ENCODE measurements around the gene PSMD1.
"Not testable (repeated sequence)": the region's sequence is repeated elsewhere in the genome, so short reads cannot be mapped to it uniquely, and the experiment has no call there.

The PSMD1 gene

DNA sequence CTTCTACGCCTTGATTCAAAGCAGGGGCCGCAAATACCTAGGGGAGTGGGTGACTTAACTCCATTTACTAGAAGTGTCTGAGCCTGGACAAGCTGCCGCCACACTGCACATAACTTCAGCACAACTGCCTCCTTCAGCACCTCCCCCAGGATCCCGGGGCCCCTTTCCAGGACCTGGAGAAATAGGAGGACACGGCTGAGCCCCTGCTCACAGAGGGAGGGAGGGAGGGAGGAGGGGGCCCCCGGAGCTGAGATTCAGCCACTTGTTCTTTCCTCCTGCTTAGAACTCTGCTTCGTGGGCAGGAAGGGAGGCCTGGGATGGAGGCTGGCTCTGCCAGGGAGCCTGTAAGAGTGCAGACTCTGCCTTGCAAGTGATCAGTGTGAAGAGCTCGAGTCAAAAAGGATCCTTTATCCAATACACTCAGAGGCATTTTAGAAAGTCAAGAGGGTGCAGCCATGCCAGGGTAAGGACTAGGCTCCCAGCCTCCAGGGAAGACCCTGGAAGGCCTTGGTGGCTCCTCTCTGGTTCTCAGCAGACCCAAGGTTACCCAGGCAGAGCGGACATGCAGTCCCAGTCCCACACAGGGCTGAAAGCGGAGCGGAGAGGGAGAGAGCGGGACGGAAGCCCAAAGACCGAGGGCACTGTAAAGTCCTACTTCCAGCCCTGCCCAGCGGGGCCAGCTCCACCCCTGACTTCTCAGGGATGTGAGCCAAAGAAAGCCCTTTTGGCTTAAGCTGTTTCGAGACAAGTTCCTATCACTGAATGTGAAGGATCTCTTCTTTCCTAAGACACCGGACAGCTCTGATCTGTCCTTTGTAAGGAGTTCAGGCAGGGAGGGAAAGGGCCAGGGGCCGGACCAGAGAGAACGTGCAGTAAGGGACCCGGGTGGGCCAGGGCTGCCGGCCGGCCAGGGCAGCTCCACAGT is 133.2 kb downstream of the PSMD1 start:
- Histone ChIP-seq H3K36me3 (ENCODE audit: control insufficient read depth in 1 of 2, insufficient read depth in 2 of 2, low read length in 2 of 2) (no peaks in the 10 kb centered on the region), H3K4me3 (ENCODE audit: low read depth in 1 of 2, low read length in 2 of 2) (peak overlapping the region; percentile 12 to 52), H3K9me3 (ENCODE audit: control insufficient read depth in 1 of 2, low read length in 2 of 2) (no peaks in the 10 kb centered on the region), H3K4me1 (ENCODE audit: control insufficient read depth in 1 of 2, insufficient read depth in 2 of 2, low read length in 2 of 2) (peaks cover 10 to 22% of the 10 kb centered on the region in 2 donors), H3K27ac (ENCODE audit: low read length) (peak overlapping the region; percentile 76), H3K27me3 (ENCODE audit: low read depth, low read length) (no peaks in the 10 kb centered on the region)

DNA sequence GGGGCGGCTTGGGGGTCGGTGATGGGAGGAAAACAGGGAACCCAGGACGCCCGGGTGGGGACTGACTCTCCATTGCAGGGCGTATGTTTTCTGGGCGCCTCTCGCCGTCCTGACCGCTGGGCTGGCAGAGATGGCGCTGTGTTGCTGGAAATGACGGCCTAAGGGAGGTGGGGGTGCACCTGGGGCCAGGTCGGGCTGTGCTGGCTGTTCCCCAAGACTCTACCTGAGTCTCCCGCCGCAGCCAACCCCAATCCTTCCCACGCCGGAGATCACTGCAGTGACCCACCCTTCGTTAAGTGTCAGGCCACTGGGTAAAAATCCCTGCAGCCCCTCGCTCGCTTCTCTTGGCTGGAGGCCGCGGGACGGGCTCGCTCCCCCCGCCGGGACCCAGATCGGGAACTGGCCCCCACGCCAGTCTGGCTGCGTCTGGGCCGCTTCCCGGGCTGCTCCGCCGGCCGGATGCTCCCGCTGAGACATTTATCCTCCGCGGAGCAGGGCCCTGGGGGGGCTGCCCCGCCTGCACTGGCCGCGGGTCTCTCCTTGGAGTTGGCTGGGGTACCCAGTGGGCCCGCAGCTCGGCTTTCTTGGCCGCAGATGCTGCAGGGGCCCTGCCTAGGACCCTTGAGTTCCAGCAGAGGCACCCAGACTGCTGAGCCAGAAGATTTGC is 134.0 kb downstream of the PSMD1 start:
- Histone ChIP-seq H3K4me3 (ENCODE audit: low read depth in 1 of 2, low read length in 2 of 2) (peak overlapping the region; percentile 26 to 52), H3K9me3 (ENCODE audit: control insufficient read depth in 1 of 2, low read length in 2 of 2) (no peaks in the 10 kb centered on the region), H3K27ac (ENCODE audit: low read length) (peak overlapping the region; percentile 76), H3K4me1 (ENCODE audit: control insufficient read depth in 1 of 2, insufficient read depth in 2 of 2, low read length in 2 of 2) (peaks cover 4 to 14% of the 10 kb centered on the region in 2 donors), H3K36me3 (ENCODE audit: control insufficient read depth in 1 of 2, insufficient read depth in 2 of 2, low read length in 2 of 2) (no peaks in the 10 kb centered on the region), H3K27me3 (ENCODE audit: low read depth, low read length) (no peaks in the 10 kb centered on the region)

DNA sequence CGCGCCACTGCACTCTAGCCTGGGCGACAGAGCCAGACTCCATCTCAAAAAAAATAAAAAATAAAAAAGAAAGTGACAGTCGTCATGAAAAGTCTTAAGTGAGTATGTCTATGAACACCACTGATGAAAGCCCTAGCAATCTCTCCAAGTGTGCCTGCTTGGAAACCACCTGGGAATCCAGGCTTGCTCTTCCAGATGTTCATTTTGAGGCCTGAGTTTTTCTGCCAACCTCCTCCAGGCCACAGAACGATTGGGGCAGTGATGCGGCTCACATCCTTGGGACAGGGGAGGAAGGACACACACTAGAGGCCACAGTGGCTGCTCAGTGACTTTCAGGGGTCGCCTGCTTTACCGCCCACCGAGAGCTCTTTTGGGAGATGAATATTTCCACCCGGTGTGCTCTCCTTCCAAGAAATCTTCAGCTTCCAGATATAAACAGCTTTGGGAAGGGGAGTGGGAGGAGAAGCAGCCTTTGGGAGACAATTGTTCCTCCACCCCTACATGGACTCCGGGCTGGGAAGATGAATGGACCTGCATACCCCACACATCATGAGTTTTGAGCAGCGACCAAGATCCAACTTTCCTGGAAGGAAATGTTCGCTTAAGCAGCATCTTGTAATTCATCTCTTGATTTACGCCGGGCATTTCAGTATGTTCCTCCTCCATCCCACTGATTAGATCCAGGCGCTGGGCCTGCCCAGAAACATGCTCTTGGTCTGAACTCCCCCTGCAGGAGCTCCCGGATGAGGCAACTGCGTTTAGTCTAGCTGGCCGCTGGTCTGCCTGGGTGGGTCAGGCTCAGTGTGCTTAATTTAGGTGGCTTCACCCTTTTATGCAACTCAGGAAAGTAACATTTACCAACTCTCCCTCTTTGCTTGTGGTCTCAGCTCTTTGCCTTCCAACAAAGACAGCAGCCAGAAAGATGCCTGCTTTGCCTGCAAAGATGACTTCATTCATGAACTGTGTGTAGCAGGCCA is 135.5 kb downstream of the PSMD1 start:
- H3K36me3 ChIP-seq (ENCODE audit: control insufficient read depth in 1 of 2, insufficient read depth in 2 of 2, low read length in 2 of 2): no peaks in the 10 kb centered on the region
- H3K4me1 ChIP-seq (ENCODE audit: control insufficient read depth in 1 of 2, insufficient read depth in 2 of 2, low read length in 2 of 2): peaks cover 4 to 7% of the 10 kb centered on the region in 2 donors
- H3K27me3 ChIP-seq (ENCODE audit: low read depth, low read length): no peaks in the 10 kb centered on the region
- H3K27ac ChIP-seq (ENCODE audit: low read length): peak overlapping the region; percentile 76
- H3K9me3 ChIP-seq (ENCODE audit: control insufficient read depth in 1 of 2, low read length in 2 of 2): no peaks in the 10 kb centered on the region
- H3K4me3 ChIP-seq (ENCODE audit: low read depth in 1 of 2, low read length in 2 of 2): peak overlapping the region in 1 of 2 donors; percentile 38

DNA sequence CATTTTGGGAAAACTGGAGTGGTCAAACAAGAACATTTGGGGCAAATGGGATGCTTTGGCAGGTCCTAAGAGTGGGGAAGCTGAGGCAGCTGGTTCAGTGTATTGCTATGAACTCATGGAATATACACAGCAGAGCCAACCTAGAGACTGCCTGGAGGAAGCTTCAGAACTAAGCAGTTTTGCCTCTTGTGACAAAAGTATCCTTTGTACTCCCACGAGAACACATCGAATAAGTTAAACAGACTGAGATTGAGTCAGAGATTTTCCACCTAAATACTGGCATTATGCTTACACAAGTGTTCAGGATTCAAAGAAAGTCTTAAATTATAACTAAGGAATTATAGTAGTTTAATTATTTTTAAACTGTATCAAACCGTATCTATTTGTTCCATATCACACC is 136.5 kb downstream of the PSMD1 start:
- peak overlapping the region; percentile 76 for H3K27ac ChIP-seq (ENCODE audit: low read length)

DNA sequence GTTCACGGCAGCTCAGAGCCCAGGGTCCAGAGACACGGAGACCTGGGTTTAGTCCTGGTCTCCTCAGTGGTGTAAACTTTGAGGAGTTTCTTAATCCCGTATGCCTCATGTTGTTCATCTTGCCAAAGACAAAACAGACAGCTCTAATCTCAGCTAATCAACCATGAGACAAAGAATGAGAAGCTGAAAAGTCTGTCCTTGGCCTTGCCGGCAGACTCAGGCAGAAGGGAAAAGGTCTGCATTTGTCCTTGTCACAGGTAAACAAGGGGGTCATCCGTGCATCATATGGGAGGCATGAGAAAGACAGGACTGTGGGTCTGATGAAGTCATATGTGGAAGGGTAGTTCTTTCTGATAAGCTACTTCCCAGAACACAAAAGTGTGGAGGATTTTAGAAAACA is 139.9 kb downstream of the PSMD1 start:
- Histone ChIP-seq H3K27me3 (ENCODE audit: low read depth, low read length) (no peaks in the 10 kb centered on the region), H3K4me1 (ENCODE audit: control insufficient read depth in 1 of 2, insufficient read depth in 2 of 2, low read length in 2 of 2) (peaks cover 4 to 21% of the 10 kb centered on the region in 2 donors), H3K9me3 (ENCODE audit: control insufficient read depth in 1 of 2, low read length in 2 of 2) (no peaks in the 10 kb centered on the region), H3K36me3 (ENCODE audit: control insufficient read depth in 1 of 2, insufficient read depth in 2 of 2, low read length in 2 of 2) (no peaks in the 10 kb centered on the region), H3K27ac (ENCODE audit: low read length) (no peak overlapping the region), H3K4me3 (ENCODE audit: low read depth in 1 of 2, low read length in 2 of 2) (no peak overlapping the region)

More for the DNA sequence above, 136.5 kb downstream of the PSMD1 start:
- Histone ChIP-seq H3K36me3 (ENCODE audit: control insufficient read depth in 1 of 2, insufficient read depth in 2 of 2, low read length in 2 of 2) (no peaks in the 10 kb centered on the region), H3K27me3 (ENCODE audit: low read depth, low read length) (no peaks in the 10 kb centered on the region), H3K9me3 (ENCODE audit: control insufficient read depth in 1 of 2, low read length in 2 of 2) (no peaks in the 10 kb centered on the region), H3K4me1 (ENCODE audit: control insufficient read depth in 1 of 2, insufficient read depth in 2 of 2, low read length in 2 of 2) (peaks cover 4 to 12% of the 10 kb centered on the region in 2 donors), H3K4me3 (ENCODE audit: low read depth in 1 of 2, low read length in 2 of 2) (no peak overlapping the region)

DNA sequence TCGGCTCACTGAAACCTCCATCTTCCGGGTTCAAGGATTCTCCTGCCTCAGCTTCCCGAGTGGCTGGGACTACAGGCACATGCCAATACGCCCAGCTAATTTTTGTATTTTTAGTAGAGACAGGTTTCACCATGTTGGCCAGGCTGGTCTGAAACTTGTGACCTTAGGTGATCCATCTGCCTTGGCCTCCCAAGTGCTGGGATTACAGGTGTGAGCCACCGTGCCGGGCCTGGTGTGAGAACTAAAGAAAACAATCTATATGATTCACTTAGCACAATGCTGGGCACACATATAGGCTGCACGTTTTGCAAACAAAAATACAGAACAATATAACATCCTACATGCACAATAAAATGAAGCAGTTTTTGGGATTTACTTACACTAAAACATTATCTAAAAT is 140.5 kb downstream of the PSMD1 start:
- H3K27ac ChIP-seq (ENCODE audit: low read length); H3K9me3 ChIP-seq (ENCODE audit: control insufficient read depth in 1 of 2, low read length in 2 of 2); H3K27me3 ChIP-seq (ENCODE audit: low read depth, low read length); H3K4me3 ChIP-seq (ENCODE audit: low read depth in 1 of 2, low read length in 2 of 2); H3K36me3 ChIP-seq (ENCODE audit: control insufficient read depth in 1 of 2, insufficient read depth in 2 of 2, low read length in 2 of 2): not testable (repeated sequence)
- peaks cover 4 to 21% of the 10 kb centered on the region in 2 donors for H3K4me1 ChIP-seq (ENCODE audit: control insufficient read depth in 1 of 2, insufficient read depth in 2 of 2, low read length in 2 of 2)

DNA sequence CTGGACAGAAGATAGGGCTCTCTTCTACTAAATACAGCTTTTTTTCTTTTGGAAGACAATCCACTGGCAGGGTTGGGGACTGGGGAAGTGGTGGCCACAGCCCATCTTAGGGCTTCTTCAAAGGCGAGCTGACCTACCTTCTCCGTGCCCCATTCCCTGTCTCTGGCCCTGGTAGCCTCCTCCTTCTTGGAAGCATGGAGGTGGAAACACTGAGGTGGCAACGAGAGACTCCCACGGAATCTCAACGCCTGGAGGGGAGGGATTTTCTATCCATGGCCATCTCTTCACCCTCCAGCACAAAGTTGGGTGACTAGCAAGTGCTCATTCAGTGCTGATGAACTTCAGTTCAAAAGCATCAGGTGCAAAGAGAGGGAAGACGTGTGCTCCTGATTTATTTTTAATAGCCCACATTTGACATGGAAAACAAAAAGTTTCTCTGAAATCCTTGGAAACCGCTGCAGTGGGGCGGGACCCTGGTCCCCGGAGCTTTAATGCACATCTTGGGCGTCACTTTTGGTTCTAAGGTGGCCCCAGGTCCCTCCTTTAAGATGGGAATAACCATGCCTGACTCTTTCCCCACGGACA is 141.1 kb downstream of the PSMD1 start:
- no peaks in the 10 kb centered on the region for H3K9me3 ChIP-seq (ENCODE audit: control insufficient read depth in 1 of 2, low read length in 2 of 2)
- peaks cover under 1 to 21% of the 10 kb centered on the region in 2 donors for H3K4me1 ChIP-seq (ENCODE audit: control insufficient read depth in 1 of 2, insufficient read depth in 2 of 2, low read length in 2 of 2)
- no peaks in the 10 kb centered on the region for H3K27me3 ChIP-seq (ENCODE audit: low read depth, low read length)
- H3K27ac ChIP-seq (ENCODE audit: low read length): peak overlapping the region; percentile 77
- H3K36me3 ChIP-seq (ENCODE audit: control insufficient read depth in 1 of 2, insufficient read depth in 2 of 2, low read length in 2 of 2): no peaks in the 10 kb centered on the region
- H3K4me3 ChIP-seq (ENCODE audit: low read depth in 1 of 2, low read length in 2 of 2): peak overlapping the region; percentile 84 to 98

DNA sequence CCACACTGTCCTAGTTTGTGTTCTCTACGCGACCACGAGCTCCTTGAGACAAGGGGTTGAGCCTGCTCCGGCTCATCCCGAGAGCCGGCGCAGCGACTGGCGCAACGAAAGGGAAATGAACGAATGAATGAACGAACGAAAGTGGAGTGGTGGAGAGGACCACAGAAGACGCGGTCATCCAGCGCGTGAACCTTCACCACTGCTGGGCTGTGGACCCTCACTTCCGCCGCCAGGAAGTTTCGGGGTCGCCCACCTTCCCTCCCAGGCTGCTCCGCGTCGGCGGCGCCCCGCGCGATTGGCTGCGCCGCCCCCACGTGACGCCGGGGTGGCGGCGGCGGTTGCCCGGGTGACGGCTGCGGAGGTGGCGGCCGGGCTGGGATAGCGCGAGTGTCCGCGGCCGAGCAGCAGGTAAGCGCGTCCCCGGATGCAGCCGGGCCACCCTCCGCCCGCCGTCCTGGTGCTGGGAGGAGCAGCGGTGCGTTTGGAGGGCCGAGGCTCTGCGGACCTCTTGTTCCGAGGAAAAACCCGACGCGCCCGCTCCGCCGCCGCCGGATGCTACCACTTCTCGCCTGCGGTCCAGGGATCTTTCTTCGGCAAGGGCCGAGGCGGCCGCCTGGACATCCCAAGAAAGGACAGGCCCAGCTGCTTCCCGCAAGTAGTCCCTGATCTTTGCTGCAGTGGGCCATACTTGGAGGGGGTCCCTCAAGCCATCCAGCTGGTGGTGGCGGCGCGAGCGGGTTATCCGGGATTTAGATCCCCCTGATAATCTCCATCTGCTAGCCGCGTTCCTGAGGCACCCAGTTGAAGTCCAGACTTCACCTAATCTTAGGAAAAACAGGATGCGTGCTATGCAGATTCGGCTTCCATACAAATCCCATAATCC is 141.9 kb downstream of the PSMD1 start, which contains the start of gene ARMC9:
ARMC9 (plus strand) TSS at position 341 of the 883 bp plus-strand sequence. CDS start 7,608 bp downstream, outside the sequence.
- H3K27ac ChIP-seq (ENCODE audit: low read length): peak within 1 kb of the TSS; percentile 80
- H3K4me1 ChIP-seq (ENCODE audit: control insufficient read depth in 1 of 2, insufficient read depth in 2 of 2, low read length in 2 of 2): peaks cover 0 to 21% of the 10 kb centered on the region in 2 donors
- no peaks in the 10 kb centered on the region for H3K27me3 ChIP-seq (ENCODE audit: low read depth, low read length)
- H3K4me3 ChIP-seq (ENCODE audit: low read depth in 1 of 2, low read length in 2 of 2): peak within 1 kb of the TSS; percentile 84 to 98
- no peaks in the 10 kb centered on the region for H3K36me3 ChIP-seq (ENCODE audit: control insufficient read depth in 1 of 2, insufficient read depth in 2 of 2, low read length in 2 of 2)
- H3K9me3 ChIP-seq (ENCODE audit: control insufficient read depth in 1 of 2, low read length in 2 of 2): no peaks in the 10 kb centered on the region

DNA sequence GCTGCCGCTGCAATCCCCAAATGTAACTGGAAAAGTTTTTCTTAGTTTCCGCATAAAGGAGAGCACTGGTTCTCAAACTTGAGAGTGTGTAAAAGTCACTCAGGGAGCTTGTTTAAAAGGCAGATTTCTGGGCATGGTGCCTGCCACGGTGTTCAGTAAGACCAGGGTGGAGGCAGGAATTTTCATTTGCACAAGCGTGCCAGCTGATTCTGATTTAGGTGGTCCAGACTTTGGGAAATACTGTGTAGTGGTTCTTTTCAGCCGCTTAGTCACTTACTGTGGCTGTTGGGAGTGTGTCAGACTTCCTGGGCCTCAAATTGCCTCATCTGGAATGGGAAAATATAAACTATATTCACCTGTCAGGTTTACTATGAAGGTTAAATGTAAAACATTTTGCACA is 142.6 kb downstream of the PSMD1 start:
- no peaks in the 10 kb centered on the region for H3K9me3 ChIP-seq (ENCODE audit: control insufficient read depth in 1 of 2, low read length in 2 of 2)
- H3K27me3 ChIP-seq (ENCODE audit: low read depth, low read length): no peaks in the 10 kb centered on the region
- H3K27ac ChIP-seq (ENCODE audit: low read length): peak overlapping the region; percentile 80
- H3K4me1 ChIP-seq (ENCODE audit: control insufficient read depth in 1 of 2, insufficient read depth in 2 of 2, low read length in 2 of 2): peaks cover 0 to 21% of the 10 kb centered on the region in 2 donors
- peak overlapping the region; percentile 84 to 98 for H3K4me3 ChIP-seq (ENCODE audit: low read depth in 1 of 2, low read length in 2 of 2)
- H3K36me3 ChIP-seq (ENCODE audit: control insufficient read depth in 1 of 2, insufficient read depth in 2 of 2, low read length in 2 of 2): no peaks in the 10 kb centered on the region

All from muscle layer of duodenum (tissue), 2 donors.